Raji (cell line): ENCODE results near the gene SYT12.

Source experiments
- POLR2A ChIP-seq: IDR thresholded peaks from 2 replicates; pipeline ENCODE4 v1.6.1; 2011; ENCODE audit warnings: low read depth, low read length, control low read depth; ENCODE audit not compliant: insufficient read depth

SYT12 gene

DNA sequence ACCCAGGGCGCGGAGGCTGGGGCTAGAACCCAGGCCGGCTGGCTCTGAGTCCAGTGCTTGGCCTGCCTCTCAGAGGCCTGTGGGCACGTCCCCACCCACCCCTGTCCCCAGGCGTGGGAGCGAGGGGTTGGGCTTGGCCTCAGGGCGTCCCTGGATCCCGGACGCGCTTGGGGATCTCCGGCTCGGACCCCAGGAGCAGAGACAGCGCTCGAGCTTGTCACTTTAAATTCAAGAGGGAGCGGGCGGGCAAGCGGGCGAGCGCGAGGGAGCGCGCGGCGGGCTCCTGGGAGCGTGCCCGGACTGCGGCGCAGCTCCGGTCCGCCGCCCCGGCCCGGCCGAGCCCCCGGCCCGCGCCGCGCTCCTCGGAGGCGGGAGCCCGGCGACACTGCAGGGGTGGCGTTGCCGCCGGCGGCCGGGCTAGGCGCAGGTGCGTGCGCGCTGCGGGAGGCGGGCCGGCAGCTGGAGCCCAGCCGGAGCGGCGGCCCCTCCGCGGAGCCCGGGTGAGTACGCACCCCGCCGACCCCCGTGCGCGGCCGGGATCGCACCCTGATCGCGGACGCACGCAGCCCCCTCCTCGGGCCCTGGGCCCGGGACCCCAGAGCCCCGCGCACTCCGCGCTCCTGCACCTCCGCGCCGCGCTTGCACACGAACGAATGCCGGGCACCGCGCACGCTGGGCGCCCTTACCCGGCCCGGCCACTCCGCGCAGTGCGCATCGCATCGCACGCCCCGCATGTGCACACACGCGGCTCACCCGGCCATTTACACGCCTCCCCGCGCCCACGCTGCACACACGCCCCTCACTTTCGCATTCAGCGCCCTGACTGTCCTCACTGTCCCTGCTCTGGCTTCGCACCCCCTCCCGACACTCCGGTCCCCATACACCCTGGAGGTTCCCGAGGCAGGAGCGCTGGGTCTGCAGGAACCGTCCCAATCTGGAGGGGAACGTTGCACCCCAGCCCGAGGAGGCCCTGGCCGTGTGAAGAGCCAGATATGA, at the start of gene SYT12:
TSS of gene SYT12 (plus strand) at position 174 of the 996 bp plus-strand sequence. CDS start 7,011 bp downstream, outside the sequence.
- no peak for TF ChIP-seq POLR2A

DNA sequence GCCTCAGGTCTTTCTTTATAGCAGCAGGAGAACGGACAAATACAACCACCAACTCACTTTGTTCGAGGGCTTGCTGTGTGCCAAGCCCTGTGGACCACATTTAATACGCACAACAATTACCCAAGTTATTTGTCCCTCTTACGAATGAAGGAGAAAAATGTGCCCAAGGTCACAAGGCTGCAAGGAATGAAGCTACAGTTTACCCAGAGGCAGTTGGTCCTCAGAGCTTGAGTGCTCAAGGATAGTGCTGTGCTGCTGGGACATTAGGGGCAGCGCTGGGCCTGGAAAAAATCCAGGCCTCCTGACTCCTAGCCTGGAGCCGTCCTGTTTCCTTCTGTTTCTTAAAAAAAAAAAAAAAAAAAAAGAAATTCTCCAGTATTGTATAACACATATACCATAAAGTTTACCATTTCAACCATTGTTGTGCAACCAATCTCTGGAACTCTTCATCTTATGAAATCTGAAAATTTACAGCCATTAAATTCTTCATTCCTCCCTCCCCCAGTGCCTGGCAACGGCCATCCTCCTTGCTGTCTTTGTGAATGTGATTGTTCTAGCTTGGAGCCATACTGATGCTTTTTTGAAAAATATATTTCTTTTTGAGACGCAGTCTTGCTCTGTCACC, 48.9 kb upstream of the SYT12 start:
- TF ChIP-seq POLR2A: no peak

- TF ChIP-seq POLR2A: no peak
Measured at GRCh38 chr11:66974724-66975404, 48.1 kb upstream of the SYT12 start, which contains the start of gene C11orf86. C11orf86 (plus strand) TSS chr11:66975304; CDS start chr11:66975363, 59 bp downstream.

DNA sequence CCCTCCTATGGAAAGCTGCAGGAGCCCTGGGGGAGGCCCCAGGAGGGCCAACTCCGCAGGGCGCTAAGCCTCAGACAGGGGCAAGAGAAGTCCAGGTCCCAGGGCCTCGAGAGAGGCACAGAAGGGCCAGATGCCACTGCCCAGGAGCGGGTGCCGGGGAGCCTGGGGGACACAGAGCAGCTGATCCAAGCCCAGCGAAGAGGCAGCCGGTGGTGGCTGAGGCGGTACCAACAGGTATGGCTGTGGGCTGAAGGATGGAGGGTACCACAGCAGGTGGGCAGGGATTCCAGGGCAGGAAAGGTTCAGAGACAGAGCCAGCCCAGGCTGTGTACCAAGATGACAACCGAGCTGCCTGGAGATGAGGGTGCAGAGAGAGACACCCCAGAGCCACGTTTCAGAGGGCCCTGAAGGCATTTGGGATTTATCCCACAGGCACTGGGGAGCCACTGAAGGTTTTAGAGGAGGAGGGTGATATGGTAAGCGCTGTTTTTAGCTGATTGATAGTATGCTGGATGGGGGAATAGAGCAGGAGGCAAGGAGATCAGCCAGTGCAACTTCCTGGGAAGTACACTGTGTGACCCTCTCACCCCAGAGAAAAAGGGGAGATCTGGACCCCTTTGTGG, 47.4 kb upstream of the SYT12 start:
- TF ChIP-seq POLR2A: no peak

GRCh38 chr11:66976028-66976467, 46.9 kb upstream of the SYT12 start:
- no peak for TF ChIP-seq POLR2A

DNA sequence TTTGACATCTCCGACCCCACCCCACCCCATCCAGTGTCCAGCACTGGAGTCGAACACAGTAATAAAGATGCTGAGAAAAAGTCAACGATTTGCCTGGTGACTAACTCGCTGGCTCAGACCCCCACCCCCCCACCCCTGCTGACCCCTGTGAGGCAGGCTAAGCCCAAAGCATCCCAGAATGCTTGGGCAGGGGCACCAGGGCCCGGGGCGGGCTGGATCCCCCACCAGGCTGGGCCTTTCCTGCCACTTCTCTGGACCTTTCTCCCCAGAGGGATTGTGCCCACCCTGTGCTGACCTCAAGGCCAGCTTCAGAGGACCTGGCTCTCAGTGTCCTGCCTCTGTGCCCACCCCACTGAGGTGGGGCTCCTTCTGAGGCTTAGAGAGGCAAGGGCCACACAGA, 46.0 kb upstream of the SYT12 start:
- TF ChIP-seq POLR2A: no peak

GRCh38 chr11:66978229-66978628, 44.7 kb upstream of the SYT12 start:
- no peak for TF ChIP-seq POLR2A

- TF ChIP-seq POLR2A: no peak
Measured at GRCh38 chr11:66978717-66979116, 44.2 kb upstream of the SYT12 start.

DNA sequence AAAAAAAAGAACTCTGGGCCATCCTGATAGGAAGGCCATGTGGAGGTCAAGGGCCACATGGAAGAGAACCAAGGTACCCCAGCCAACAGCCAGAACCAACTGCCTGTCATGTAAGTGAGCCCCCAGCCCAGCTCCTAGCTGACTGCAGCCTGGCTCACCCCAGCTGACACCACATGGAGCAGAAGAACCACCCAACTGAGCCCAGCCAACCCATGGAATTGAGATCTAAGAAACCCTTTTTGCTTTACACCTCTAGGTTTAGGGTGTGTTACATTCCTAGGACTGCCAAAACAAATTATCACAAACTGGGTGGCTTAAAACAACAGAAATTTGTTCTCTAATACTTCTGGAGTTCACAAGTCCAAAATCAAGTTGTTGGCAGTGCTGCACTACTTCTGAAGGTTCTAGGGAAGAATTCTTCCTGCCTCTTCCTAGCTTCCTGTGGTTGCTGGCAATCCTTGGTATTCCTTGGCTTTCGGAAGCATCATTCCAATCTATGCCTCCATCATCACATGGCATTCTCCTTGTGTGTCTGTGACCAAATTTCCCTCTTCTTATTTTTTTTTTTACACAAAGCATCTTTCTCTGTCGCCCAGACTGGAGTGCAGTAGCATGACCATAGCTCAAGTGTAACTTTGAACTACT, 43.5 kb upstream of the SYT12 start:
- TF ChIP-seq POLR2A: no peak

DNA sequence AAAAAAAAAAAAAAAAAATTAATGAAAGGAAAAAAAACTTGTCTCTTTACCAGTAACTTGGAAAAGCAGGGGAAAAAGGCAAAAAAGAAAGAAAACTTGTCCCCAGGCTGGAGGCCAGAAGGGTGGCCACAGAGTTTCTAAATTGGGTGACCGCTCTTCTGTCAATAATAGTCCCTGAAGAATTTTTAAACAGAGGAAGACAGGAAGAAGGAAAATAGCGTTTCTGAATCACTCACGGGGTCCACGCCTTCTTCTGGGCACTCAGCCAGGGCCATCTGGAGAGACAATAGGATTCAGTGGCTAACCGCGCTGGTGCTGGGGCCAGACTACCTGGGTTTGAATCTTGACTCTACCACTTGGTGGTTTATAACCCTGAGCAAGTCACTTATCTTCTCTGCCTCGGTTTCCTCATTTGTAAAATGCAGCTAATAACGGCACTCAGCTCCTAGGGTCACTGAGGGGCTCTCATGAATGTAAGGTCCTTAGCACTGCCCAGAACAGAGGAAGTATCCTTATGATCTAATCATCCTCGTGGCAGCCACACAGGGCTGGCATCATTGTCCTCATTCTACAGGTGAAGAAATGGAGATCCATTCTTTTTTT, 40.9 kb upstream of the SYT12 start:
- TF ChIP-seq POLR2A: no peak

GRCh38 chr11:66983275-66983924, 39.5 kb upstream of the SYT12 start:
- TF ChIP-seq POLR2A: no peak

DNA sequence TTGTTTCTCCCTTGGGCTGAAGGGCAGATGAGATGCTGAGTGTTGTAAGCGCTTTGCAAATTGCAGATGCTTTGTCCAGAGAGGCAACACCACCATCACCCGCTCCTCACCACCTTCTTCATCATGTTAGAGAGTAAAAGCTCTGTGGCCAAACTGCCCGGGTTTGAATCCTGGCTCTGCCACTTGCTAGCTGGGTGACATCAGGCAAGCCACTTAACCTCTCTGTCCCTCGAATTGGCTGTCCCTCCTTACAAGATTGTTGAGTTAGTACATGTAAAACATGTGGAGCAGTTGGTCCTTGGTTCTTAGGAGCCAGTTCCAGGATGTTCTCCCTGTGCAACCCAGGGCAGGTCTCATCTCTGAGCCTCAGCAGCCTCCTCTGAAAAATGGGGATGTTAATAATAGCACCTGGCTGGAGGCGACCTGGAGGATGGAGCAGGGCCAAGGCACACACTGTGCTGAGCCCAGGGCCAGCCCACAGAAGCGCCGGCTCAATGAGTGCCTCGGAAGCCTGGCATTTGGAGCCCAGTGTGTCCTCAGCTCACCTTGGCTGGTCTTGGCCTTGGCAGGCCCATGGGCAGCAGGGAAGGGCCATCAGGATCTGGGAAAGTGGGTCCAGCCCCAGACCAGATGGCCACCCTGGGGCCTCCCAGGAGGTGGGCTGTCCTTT, 37.3 kb upstream of the SYT12 start:
- no peak for TF ChIP-seq POLR2A

GRCh38 chr11:66986178-66986545, 36.8 kb upstream of the SYT12 start:
- TF ChIP-seq POLR2A: no peak
